Measurements from ENCODE around the gene SAMD5.

SAMD5 gene

DNA sequence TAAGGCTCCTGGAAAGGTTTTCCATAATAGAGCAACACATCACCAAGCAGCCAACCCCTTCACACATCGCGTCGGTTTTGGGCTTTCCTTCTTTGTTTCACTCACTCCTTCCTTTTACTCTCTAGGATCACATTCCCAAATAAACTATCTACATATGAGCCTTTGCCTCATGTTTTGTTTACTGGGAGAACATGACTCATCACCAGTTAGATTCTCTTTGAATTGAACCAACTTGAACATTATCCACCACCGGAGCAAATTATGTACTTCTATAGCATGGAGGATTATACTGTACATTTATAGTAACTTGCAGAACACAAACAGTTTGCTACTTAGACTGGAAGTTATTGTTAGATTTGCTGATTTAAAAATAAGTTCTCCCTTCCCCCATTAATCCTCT lies 41.0 kb downstream of the SAMD5 start:
- no peak for DNase-seq (ENCODE audit: low read depth)
- H3K4me3 ChIP-seq (ENCODE audit: low read depth, low read length) = no peak overlapping the region
- TF ChIP-seq CTCF (IDR thresholded peaks at IDR 0.05; ENCODE audit: low read depth, low read length, missing control alignments) = no peak

DNA sequence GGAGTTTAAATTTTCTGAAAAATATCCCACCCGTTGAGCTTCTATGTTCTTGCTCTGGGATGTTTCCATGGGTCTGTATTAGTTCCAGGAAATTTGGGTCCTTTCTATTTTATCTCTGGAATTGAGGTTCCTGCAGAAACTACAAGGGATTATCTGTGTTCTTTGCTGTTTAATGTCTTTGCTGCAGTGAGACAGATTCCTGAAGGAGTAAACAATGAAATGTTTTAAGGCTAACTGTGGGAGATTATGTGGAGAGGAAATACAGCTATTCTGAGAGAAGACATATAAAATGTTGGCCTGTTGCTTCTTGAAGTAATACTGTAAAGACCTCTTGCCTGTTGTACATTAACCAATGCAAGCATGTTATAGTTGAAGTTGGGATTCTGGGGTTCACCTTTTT lies 43.5 kb downstream of the SAMD5 start:
- no peak for DNase-seq (ENCODE audit: low read depth)
- H3K4me3 ChIP-seq (ENCODE audit: low read depth, low read length) = no peak overlapping the region
- no peak for TF ChIP-seq CTCF (IDR thresholded peaks at IDR 0.05; ENCODE audit: low read depth, low read length, missing control alignments)

DNA sequence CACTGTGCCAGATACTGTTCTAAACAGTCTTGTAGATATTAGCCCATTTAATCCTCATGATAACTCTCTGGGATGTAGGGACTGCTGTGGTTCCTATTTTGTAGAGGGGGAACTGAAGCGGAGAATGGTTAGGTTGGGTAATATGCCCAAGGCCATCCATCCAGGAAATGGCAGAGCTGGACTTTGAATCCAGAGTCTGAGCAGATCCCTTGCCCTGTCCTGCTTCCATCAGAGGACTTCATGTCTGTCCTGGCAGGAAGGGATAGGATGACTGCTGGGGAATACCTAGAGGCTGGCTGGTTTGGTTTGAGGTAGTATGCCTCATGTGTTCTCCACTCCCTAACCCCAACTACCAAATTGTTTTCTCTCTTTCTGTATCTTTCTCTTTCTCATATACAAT lies 44.6 kb downstream of the SAMD5 start:
- TF ChIP-seq CTCF (IDR thresholded peaks at IDR 0.05; ENCODE audit: low read depth, low read length, missing control alignments) = no peak
- no peak overlapping the region for H3K4me3 ChIP-seq (ENCODE audit: low read depth, low read length)
- DNase-seq (ENCODE audit: low read depth) = no peak

GRCh38 chr6:147554281-147554680 lies 45.8 kb downstream of the SAMD5 start:
- H3K4me3 ChIP-seq (ENCODE audit: low read depth, low read length) = no peak overlapping the region
- TF ChIP-seq CTCF (IDR thresholded peaks at IDR 0.05; ENCODE audit: low read depth, low read length, missing control alignments) = no peak
- DNase-seq (ENCODE audit: low read depth) = no peak

GRCh38 chr6:147559006-147559405 lies 50.5 kb downstream of the SAMD5 start:
- no peak overlapping the region for H3K4me3 ChIP-seq (ENCODE audit: low read depth, low read length)
- no peak for DNase-seq (ENCODE audit: low read depth)
- no peak for TF ChIP-seq CTCF (IDR thresholded peaks at IDR 0.05; ENCODE audit: low read depth, low read length, missing control alignments)

- no peak for DNase-seq (ENCODE audit: low read depth)
- TF ChIP-seq CTCF (IDR thresholded peaks at IDR 0.05; ENCODE audit: low read depth, low read length, missing control alignments) = no peak
- H3K4me3 ChIP-seq (ENCODE audit: low read depth, low read length) = no peak overlapping the region
These were observed 52.2 kb downstream of the SAMD5 start for GRCh38 chr6:147560670-147561069.

GRCh38 chr6:147561726-147562125 lies 53.2 kb downstream of the SAMD5 start:
- no peak for DNase-seq (ENCODE audit: low read depth)
- no peak for TF ChIP-seq CTCF (IDR thresholded peaks at IDR 0.05; ENCODE audit: low read depth, low read length, missing control alignments)
- no peak overlapping the region for H3K4me3 ChIP-seq (ENCODE audit: low read depth, low read length)

Measured in GM12864 (cell line).